H9 (cell line): Measurements from ENCODE around the gene SREBF1. TPM values are rescaled to one million over a fixed set of nuclear protein-coding genes. Genes with fewer than 3 reads are reported as not detected.

Source experiments
- DNase-seq: peaks from one replicate; pipeline ENCODE4 v3.0.0-alpha.2; 2017
- H2AFZ ChIP-seq: one replicate; pipeline ENCODE4 v1.6.1; 2013; ENCODE audit warnings: mild to moderate bottlenecking, low read length, control low read depth, moderate library complexity
- H2AK5ac ChIP-seq: 2 replicates; pipeline ENCODE4 v1.6.1; 2013; ENCODE audit warnings: low read length, control low read depth, mixed read lengths; ENCODE audit not compliant: insufficient read length
- H2BK120ac ChIP-seq: one replicate; pipeline ENCODE4 v1.6.1; 2013; ENCODE audit warnings: low read depth, mild to moderate bottlenecking, low read length, control low read depth, inconsistent platforms; ENCODE audit not compliant: poor library complexity, severe bottlenecking
- H2BK12ac ChIP-seq: 2 replicates; pipeline ENCODE4 v1.6.1; 2013; ENCODE audit warnings: low read length, control low read depth, mixed read lengths, low read depth; ENCODE audit not compliant: insufficient read length
- H2BK15ac ChIP-seq: 2 replicates; pipeline ENCODE4 v1.6.1; 2013; ENCODE audit warnings: low read depth, low read length, control low read depth
- H2BK20ac ChIP-seq: one replicate; pipeline ENCODE4 v1.6.1; 2013; ENCODE audit warnings: low read depth, mild to moderate bottlenecking, low read length, control low read depth, inconsistent platforms; ENCODE audit not compliant: poor library complexity, severe bottlenecking
- H2BK5ac ChIP-seq: 2 replicates; pipeline ENCODE4 v1.6.1; 2013; ENCODE audit warnings: low read length, control low read depth, mixed read lengths; ENCODE audit not compliant: insufficient read length
- H3K14ac ChIP-seq: 2 replicates; pipeline ENCODE4 v1.6.1; 2013; ENCODE audit warnings: low read length, control low read depth; ENCODE audit not compliant: insufficient read depth
- H3K18ac ChIP-seq: 2 replicates; pipeline ENCODE4 v1.6.1; 2013; ENCODE audit warnings: low read depth, mild to moderate bottlenecking, mixed read lengths, low read length, control low read depth; ENCODE audit not compliant: insufficient read length
- H3K23ac ChIP-seq: 2 replicates; pipeline ENCODE4 v1.6.1; 2013; ENCODE audit warnings: low read length, control low read depth, mixed read lengths, low read depth; ENCODE audit not compliant: insufficient read length
- H3K23me2 ChIP-seq: 2 replicates; pipeline ENCODE4 v1.6.1; 2013; ENCODE audit warnings: low read depth, mild to moderate bottlenecking, mixed read lengths, low read length, control low read depth; ENCODE audit not compliant: insufficient read length, poor library complexity, severe bottlenecking
- H3K27ac ChIP-seq: 2 replicates; pipeline ENCODE4 v1.5.1; 2013; ENCODE audit warnings: low read length, control low read depth, mixed read lengths, low read depth; ENCODE audit not compliant: insufficient read length
- H3K27me3 ChIP-seq: 2 replicates; pipeline ENCODE4 v1.6.1; 2013; ENCODE audit warnings: low read length, control low read depth, inconsistent platforms; ENCODE audit not compliant: insufficient read depth
- H3K4ac ChIP-seq: 2 replicates; pipeline ENCODE4 v1.6.1; 2013; ENCODE audit warnings: low read depth, mild to moderate bottlenecking, control low read depth, inconsistent platforms, low read length, moderate library complexity
- H3K4me1 ChIP-seq: 2 replicates; pipeline ENCODE4 v1.6.1; 2013; ENCODE audit warnings: low read length, control low read depth, inconsistent platforms; ENCODE audit not compliant: insufficient read depth
- H3K4me2 ChIP-seq: 2 replicates; pipeline ENCODE4 v1.6.1; 2013; ENCODE audit warnings: low read length, control low read depth, mixed read lengths; ENCODE audit not compliant: insufficient read length, insufficient read depth
- H3K56ac ChIP-seq: 2 replicates; pipeline ENCODE4 v1.6.1; 2013; ENCODE audit warnings: low read depth, mild to moderate bottlenecking, mixed read lengths, low read length, control low read depth; ENCODE audit not compliant: insufficient read length
- H3K79me1 ChIP-seq: 2 replicates; pipeline ENCODE4 v1.6.1; 2013; ENCODE audit warnings: low read depth, mild to moderate bottlenecking, moderate library complexity, low read length, control low read depth, inconsistent platforms; ENCODE audit not compliant: insufficient read depth, poor library complexity, severe bottlenecking
- H3K79me2 ChIP-seq: 2 replicates; pipeline ENCODE4 v1.6.1; 2013; ENCODE audit warnings: low read length, control low read depth, inconsistent platforms; ENCODE audit not compliant: insufficient read depth
- H3K9ac ChIP-seq: 2 replicates; pipeline ENCODE4 v1.6.1; 2013; ENCODE audit warnings: low read length, control low read depth, mixed read lengths; ENCODE audit not compliant: insufficient read length; ENCODE audit errors: extremely low read depth
- H3K9me3 ChIP-seq: one replicate; pipeline ENCODE4 v1.6.1; 2013; ENCODE audit warnings: low read depth, low read length, inconsistent platforms; ENCODE audit not compliant: control insufficient read depth
- H3T11ph ChIP-seq: one replicate; pipeline ENCODE4 v1.6.1; 2013; ENCODE audit warnings: mild to moderate bottlenecking, low read length, control low read depth, inconsistent platforms
- H4K20me1 ChIP-seq: one replicate; pipeline ENCODE4 v1.6.1; 2013; ENCODE audit not compliant: control insufficient read depth, insufficient read length, insufficient read depth
- H4K5ac ChIP-seq: 2 replicates; pipeline ENCODE4 v1.6.1; 2013; ENCODE audit warnings: low read depth, mild to moderate bottlenecking, mixed read lengths, low read length, control low read depth; ENCODE audit not compliant: insufficient read length
- H4K8ac ChIP-seq: replicated peaks from 2 replicates; pipeline ENCODE4 v1.6.1; 2013; ENCODE audit warnings: low read length, control low read depth, mixed read lengths, low read depth; ENCODE audit not compliant: insufficient read length
- H4K91ac ChIP-seq: 2 replicates; pipeline ENCODE4 v1.6.1; 2013; ENCODE audit warnings: low read depth, mild to moderate bottlenecking, moderate library complexity, mixed read lengths, low read length, control low read depth; ENCODE audit not compliant: insufficient read length
- H3K27ac Mint-ChIP-seq, 3 experiments: 2 replicates in 2 of 3; 3 replicates in 1 of 3; pipeline ENCODE4 v1.8.0; 2020 to 2021; ENCODE audit warnings: mixed read lengths in 3 of 3, mild to moderate bottlenecking in 1 of 3, moderate library complexity in 1 of 3
- H3K27me3 Mint-ChIP-seq: 2 replicates; pipeline ENCODE4 v1.8.0; 2021; ENCODE audit warnings: low read depth, mild to moderate bottlenecking, moderate library complexity, mixed read lengths
- H3K36me3 Mint-ChIP-seq, 3 experiments: 2 replicates in 2 of 3; 3 replicates in 1 of 3; pipeline ENCODE4 v1.8.0; 2020 to 2021; ENCODE audit warnings: low read depth in 3 of 3, mixed read lengths in 3 of 3; ENCODE audit not compliant: insufficient read depth in 1 of 3
- H3K4me1 Mint-ChIP-seq, 2 experiments: 2 replicates each; pipeline ENCODE4 v1.8.0; 2020; ENCODE audit warnings: mixed read lengths in 2 of 2
- H3K4me3 Mint-ChIP-seq, 2 experiments: 2 replicates in 1 of 2; 3 replicates in 1 of 2; pipeline ENCODE4 v1.8.0; 2020 to 2021; ENCODE audit warnings: mild to moderate bottlenecking in 2 of 2, mixed read lengths in 2 of 2, moderate library complexity in 1 of 2
- H3K9me3 Mint-ChIP-seq, 2 experiments: 2 replicates in 1 of 2; 3 replicates in 1 of 2; pipeline ENCODE4 v1.8.0; 2020; ENCODE audit warnings: mild to moderate bottlenecking in 2 of 2, mixed read lengths in 2 of 2, moderate library complexity in 1 of 2
- WGBS: extraction: QIAGEN DNeasy Blood & Tissue Kit; methylation state at CpG from one replicate; pipeline ENCODE4 v1.1.7; 2013; ENCODE audit warnings: missing lambda C conversion rate, low lambda C conversion rate, mixed read lengths; ENCODE audit not compliant: insufficient read length; ENCODE audit errors: extremely low coverage; 5-methylcytosine and 5-hydroxymethylcytosine counted together
- total RNA-seq: library from RNA; stranded (reverse); gene quantifications from 2 replicates; pipeline ENCODE4 v1.2.1, GENCODE V29; 2021
- TF ChIP-seq, protein P1 (sequence below): fragments of 200-600 bp; sonication (generic); conservative IDR thresholded peaks from 3 replicates; pipeline ENCODE4 v1.8.0; 2021; ENCODE audit warnings: antibody characterized with exemption, mild to moderate bottlenecking

The SREBF1 gene
- total RNA-seq, 1 experiment from 2014 or later = 81.9 TPM

DNA sequence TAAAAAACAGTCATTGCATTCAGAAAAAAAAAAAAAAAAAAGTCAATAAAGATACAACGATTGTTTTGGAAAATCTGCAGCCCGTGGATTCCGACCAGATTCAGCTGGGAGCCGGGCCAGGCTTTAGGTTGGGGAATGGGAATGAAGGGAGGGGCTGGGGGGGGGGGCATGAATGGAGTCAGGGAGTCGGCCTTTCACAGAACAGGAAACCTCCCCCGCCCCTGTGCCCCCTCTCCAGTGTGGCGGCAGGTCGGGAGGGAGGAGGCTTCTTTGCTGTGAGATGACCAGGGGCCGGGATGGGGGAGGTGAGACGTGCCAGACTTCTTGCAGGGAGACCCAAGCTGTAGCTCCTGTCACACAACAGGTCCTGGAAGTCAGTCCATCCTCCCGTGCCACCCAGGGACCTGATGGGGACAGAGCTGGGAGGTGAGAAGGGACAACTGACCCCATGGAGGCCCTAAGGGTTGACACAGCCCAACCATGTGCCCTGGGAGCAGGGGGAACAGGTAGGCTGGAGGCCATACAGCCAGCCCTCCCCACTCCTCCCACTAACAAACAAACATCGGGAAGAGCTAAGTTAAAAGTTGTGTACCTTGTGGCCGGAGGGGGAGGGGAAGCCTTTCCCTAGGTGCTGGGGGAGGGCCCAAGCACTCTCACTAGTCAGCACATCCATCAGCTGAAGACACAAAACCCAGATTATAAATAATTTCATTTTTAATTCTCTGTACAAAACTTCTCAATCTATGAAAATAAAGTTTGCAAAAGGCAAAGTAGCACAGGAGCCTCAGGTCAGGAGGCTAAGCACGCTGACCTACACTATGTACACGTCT lies 25.2 kb downstream of the SREBF1 start:
- Histone ChIP-seq H3T11ph (no peak overlapping the region), H3K79me2 (no peaks in the 10 kb centered on the region), H3K4me1 (no peaks in the 10 kb centered on the region; the same call in 1 of the 2 replicates), H3K27ac (no peak overlapping the region), H4K5ac (no peak overlapping the region), H4K91ac (no peak overlapping the region), H2BK12ac (no peak overlapping the region), H3K9me3 (no peaks in the 10 kb centered on the region), H3K23ac (no peak overlapping the region), H3K4me2 (peak overlapping the region; percentile 4), H3K14ac (no peak overlapping the region), H2AFZ (no peak overlapping the region), H3K79me1 (no peaks in the 10 kb centered on the region), H3K23me2 (peaks cover 6% of the 10 kb centered on the region), H3K9ac (no peak overlapping the region), H3K56ac (no peak overlapping the region), H2AK5ac (no peak overlapping the region), H4K20me1 (no peaks in the 10 kb centered on the region), H2BK120ac (no peak overlapping the region), H2BK5ac (no peak overlapping the region), H2BK15ac (no peak overlapping the region), H4K8ac (no peak overlapping the region), H3K4ac (no peak overlapping the region), H3K18ac (no peak overlapping the region), H2BK20ac (no peak overlapping the region), H3K27me3 (peaks cover 8% of the 10 kb centered on the region; the same call in 1 of the 2 replicates)
- no CpG with 5 or more reads among the region's 15 CpGs for WGBS
- TF ChIP-seq, protein P1, sequence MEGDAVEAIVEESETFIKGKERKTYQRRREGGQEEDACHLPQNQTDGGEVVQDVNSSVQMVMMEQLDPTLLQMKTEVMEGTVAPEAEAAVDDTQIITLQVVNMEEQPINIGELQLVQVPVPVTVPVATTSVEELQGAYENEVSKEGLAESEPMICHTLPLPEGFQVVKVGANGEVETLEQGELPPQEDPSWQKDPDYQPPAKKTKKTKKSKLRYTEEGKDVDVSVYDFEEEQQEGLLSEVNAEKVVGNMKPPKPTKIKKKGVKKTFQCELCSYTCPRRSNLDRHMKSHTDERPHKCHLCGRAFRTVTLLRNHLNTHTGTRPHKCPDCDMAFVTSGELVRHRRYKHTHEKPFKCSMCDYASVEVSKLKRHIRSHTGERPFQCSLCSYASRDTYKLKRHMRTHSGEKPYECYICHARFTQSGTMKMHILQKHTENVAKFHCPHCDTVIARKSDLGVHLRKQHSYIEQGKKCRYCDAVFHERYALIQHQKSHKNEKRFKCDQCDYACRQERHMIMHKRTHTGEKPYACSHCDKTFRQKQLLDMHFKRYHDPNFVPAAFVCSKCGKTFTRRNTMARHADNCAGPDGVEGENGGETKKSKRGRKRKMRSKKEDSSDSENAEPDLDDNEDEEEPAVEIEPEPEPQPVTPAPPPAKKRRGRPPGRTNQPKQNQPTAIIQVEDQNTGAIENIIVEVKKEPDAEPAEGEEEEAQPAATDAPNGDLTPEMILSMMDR = no peak
- H3K36me3 Mint-ChIP-seq = peaks cover 6 to 30% (median 21%) of the 10 kb centered on the region in 3 experiments
- H3K4me1 Mint-ChIP-seq = peaks cover 17 to 25% of the 10 kb centered on the region in 2 experiments
- no peaks in the 10 kb centered on the region for H3K9me3 Mint-ChIP-seq
- DNase-seq = peak; percentile 80
- H3K27ac Mint-ChIP-seq = peak overlapping the region in 1 of 3 experiments; percentile 87; a peak in 3 of 7 replicates
- peak overlapping the region in 1 of 2 experiments; percentile 52; a peak in 3 of 5 replicates for H3K4me3 Mint-ChIP-seq
- peaks cover 24% of the 10 kb centered on the region for H3K27me3 Mint-ChIP-seq
